ENCODE results near the gene EHF.
"Not testable (repeated sequence)": the region's sequence is repeated elsewhere in the genome, so short reads cannot be mapped to it uniquely, and the experiment has no call there.

EHF gene

GRCh38 chr11:34667810-34668582, 47.1 kb downstream of the EHF start:
- no peak for DNase-seq (ENCODE audit: low read depth in 2 of 2)

- no peak for DNase-seq (ENCODE audit: low read depth in 2 of 2)
Measured at GRCh38 chr11:34668583-34669053, 47.7 kb downstream of the EHF start.

- no peak for DNase-seq (ENCODE audit: low read depth in 2 of 2)
Measured at GRCh38 chr11:34669458-34669857, 48.6 kb downstream of the EHF start.

GRCh38 chr11:34671117-34671516, 50.2 kb downstream of the EHF start:
- DNase-seq (ENCODE audit: low read depth in 2 of 2) = no peak

GRCh38 chr11:34671946-34672345, 51.1 kb downstream of the EHF start:
- DNase-seq (ENCODE audit: low read depth in 2 of 2) = no peak

DNA sequence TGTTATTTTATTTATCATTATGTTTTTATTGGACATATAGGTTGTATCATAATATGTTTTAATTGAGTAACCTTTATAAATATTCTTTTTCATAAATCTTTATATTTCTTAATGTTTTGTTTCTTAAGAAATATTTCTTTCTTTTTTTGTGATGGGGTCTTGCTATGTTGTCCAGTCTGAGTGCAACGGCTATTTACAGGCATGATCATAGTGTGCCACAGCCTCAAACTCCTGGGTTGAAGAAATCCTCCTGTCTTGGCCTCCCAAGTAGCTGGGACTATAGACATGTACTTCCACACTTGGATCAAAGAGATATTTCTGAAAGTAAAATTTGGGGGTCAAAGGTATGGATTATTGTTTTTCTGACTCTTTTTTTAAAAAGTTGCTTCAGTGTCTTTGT, 53.1 kb downstream of the EHF start:
- no peak for DNase-seq (ENCODE audit: low read depth in 2 of 2)

- DNase-seq (ENCODE audit: low read depth in 2 of 2) = no peak
Measured at GRCh38 chr11:34676227-34676626, 55.3 kb downstream of the EHF start.

DNA sequence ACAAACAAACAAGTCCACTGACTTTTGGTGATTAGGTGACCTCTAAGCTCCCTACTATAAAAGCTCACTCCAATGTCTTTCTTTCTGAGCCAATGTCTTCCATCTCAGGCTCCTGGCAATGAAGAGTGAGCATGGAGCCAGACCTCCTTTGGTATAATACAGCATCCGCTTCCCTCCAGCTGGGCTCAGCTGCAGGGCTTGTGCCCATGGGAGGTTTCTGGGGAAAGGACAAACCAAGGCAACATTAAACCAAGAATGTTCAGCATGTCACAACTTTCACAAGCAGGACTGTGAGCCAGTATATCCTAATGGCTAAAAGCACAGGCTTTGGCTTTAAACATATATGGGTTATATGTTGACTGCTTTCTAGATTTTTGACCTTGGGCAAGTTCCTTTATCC, 58.8 kb downstream of the EHF start:
- DNase-seq (ENCODE audit: low read depth in 2 of 2) = no peak

DNA sequence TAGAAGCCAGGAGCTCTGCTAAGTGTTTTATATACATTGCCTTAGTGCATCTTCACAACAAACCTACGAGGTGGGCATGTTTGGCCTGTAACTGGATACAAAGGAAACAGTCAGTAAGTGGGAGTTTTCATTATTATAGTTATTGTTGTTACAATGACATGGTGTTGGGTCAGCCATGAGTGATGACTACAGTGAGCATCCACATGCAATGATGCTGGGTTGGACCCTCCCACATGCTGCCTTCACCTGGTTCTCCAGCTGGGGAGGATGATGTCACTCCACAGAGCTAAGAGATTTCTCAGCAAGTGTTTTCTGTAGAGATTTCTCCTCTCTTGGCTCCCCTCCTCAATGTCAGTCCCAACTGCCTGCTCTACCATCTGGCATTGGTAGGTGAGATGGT, 59.3 kb downstream of the EHF start:
- no peak for DNase-seq (ENCODE audit: low read depth in 2 of 2)

- no peak for DNase-seq (ENCODE audit: low read depth in 2 of 2)
Measured at GRCh38 chr11:34680918-34681586, 60.2 kb downstream of the EHF start.

GRCh38 chr11:34682825-34683224, 61.9 kb downstream of the EHF start:
- no peak for DNase-seq (ENCODE audit: low read depth in 2 of 2)

GRCh38 chr11:34683396-34683795, 62.5 kb downstream of the EHF start:
- no peak for DNase-seq (ENCODE audit: low read depth in 2 of 2)

GRCh38 chr11:34685864-34686263, 65.0 kb downstream of the EHF start:
- no peak for DNase-seq (ENCODE audit: low read depth in 2 of 2)

DNA sequence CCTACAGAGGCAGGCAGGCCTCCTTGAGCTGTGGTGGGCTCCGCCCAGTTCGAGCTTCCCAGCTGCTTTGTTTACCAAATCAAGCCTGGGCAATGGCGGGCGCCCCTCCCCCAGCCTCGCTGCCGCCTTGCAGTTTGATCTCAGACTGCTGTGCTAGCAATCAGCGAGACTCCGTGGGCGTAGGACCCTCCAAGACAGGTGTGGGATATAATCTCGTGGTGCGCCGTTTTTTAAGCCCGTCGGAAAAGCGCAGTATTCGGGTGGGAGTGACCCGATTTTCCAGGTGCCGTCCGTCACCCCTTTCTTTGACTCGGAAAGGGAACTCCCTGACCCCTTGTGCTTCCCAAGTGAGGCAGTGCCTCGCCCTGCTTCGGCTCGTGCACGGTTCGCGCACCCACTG, 71.4 kb downstream of the EHF start:
- DNase-seq (ENCODE audit: low read depth in 2 of 2) = not testable (repeated sequence)

DNA sequence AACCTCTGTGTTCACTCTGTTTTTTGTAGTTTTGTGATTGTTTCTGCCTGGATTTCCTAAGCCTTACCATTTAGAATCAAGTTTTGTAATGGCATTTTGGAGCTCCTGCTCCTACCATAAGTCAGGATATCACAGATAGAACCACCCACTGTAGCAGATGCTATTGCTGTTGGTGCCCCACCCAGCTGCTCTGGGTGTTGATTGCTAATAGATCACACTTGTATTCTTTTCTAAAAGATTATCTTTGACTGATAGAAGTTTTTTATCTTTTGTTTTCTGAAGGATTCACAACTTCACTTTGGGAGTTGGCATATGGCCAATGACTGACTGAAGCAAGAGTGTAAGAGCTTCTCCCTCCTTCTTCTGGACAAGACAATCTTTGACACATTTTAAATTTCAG, 76.0 kb downstream of the EHF start:
- no peak for DNase-seq (ENCODE audit: low read depth in 2 of 2)

- no peak for DNase-seq (ENCODE audit: low read depth in 2 of 2)
Measured at GRCh38 chr11:34706709-34707461, 86.0 kb downstream of the EHF start.

GRCh38 chr11:34707462-34707840, 86.6 kb downstream of the EHF start:
- DNase-seq (ENCODE audit: low read depth in 2 of 2) = no peak

Data from stimulated activated CD8-positive, alpha-beta memory T cell treated with anti-CD3 and anti-CD28 coated beads, Interleukin-7, amount 100 ng/mL, for 4 hours (primary cell).